Testis (tissue), 2 donors: ENCODE results near the gene GATA5.

Experiments
- POLR2A ChIP-seq: fragments of 450-650 bp; IDR thresholded peaks from one replicate; pipeline ENCODE4 v1.6.1; 2017; ENCODE audit warnings: antibody characterized with exemption, mild to moderate bottlenecking, moderate library complexity
- TF ChIP-seq, protein P1 (sequence below), 3 experiments: fragments of 450-650 bp in 2 of 3; fragments of 200-600 bp in 1 of 3; sonication (generic) in 1 of 3; IDR thresholded peaks; one replicate each; pipeline ENCODE4 v1.5.1; 2016 to 2019; ENCODE audit warnings: antibody characterized with exemption in 3 of 3, mild to moderate bottlenecking in 2 of 3, moderate library complexity in 1 of 3

GRCh38 chr20:62517901-62518610 lies 42.3 kb upstream of the GATA5 start:
- TF ChIP-seq, protein P1, sequence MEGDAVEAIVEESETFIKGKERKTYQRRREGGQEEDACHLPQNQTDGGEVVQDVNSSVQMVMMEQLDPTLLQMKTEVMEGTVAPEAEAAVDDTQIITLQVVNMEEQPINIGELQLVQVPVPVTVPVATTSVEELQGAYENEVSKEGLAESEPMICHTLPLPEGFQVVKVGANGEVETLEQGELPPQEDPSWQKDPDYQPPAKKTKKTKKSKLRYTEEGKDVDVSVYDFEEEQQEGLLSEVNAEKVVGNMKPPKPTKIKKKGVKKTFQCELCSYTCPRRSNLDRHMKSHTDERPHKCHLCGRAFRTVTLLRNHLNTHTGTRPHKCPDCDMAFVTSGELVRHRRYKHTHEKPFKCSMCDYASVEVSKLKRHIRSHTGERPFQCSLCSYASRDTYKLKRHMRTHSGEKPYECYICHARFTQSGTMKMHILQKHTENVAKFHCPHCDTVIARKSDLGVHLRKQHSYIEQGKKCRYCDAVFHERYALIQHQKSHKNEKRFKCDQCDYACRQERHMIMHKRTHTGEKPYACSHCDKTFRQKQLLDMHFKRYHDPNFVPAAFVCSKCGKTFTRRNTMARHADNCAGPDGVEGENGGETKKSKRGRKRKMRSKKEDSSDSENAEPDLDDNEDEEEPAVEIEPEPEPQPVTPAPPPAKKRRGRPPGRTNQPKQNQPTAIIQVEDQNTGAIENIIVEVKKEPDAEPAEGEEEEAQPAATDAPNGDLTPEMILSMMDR (IDR thresholded peaks at IDR 0.05): no peak
- no peak for TF ChIP-seq POLR2A
